PC-3 (cell line): ENCODE measurements around the gene CACNA1E.

Experiments
- CTCF ChIP-seq: fragments of 300-600 bp; sonication (generic); conservative IDR thresholded peaks from 2 replicates; pipeline ENCODE4 v1.5.1; 2017; ENCODE audit warnings: antibody characterized with exemption, low read depth, mild to moderate bottlenecking, low read length
- EZH2 ChIP-seq: fragments of 300-600 bp; sonication (generic); IDR thresholded peaks from one replicate; pipeline ENCODE4 v1.6.1; 2017; ENCODE audit warnings: antibody characterized with exemption, mild to moderate bottlenecking, low read length; ENCODE audit not compliant: unreplicated experiment
- EZH2phosphoT487 ChIP-seq: fragments of 300-600 bp; sonication (generic); IDR thresholded peaks from 2 replicates; pipeline ENCODE4 v1.6.1; 2018; ENCODE audit warnings: mild to moderate bottlenecking, antibody characterized with exemption, low read length, borderline replicate concordance

- TF ChIP-seq CTCF = no peak
- TF ChIP-seq EZH2phosphoT487 = no peak
- TF ChIP-seq EZH2 = no peak
Measured at GRCh38 chr1:181733486-181733885, 250.2 kb downstream of the CACNA1E start.
